Sigmoid colon (tissue), 7 donors: ENCODE data around the gene TRPM2. TPM values are rescaled to one million over a fixed set of nuclear protein-coding genes. Genes with fewer than 3 reads are reported as not detected.
A peak's percentile ranks its signal among the peaks of the same experiment; 100 is the strongest.

Experiments
- DNase-seq: peaks from one replicate; pipeline ENCODE4 v3.0.0-alpha.2; 2019
- H3K27ac ChIP-seq, 4 donors: fragments of 200-600 bp; sonication (generic); one replicate each; pipeline ENCODE4 v1.5.1; 2016 to 2019; ENCODE audit warnings: mild to moderate bottlenecking in 1 of 4
- H3K27me3 ChIP-seq, 3 donors: fragments of 200-600 bp; sonication (generic); one replicate each; pipeline ENCODE4 v1.5.1; 2019; ENCODE audit warnings: mild to moderate bottlenecking in 1 of 3
- H3K36me3 ChIP-seq, 4 donors: fragments of 200-600 bp; sonication (generic); one replicate each; pipeline ENCODE4 v1.5.1; 2016 to 2019
- H3K4me1 ChIP-seq, 4 donors: fragments of 200-600 bp; sonication (generic); one replicate each; pipeline ENCODE4 v1.5.1; 2017 to 2019
- H3K4me3 ChIP-seq, 4 donors: fragments of 200-600 bp; sonication (generic); one replicate each; pipeline ENCODE4 v1.5.1; 2017 to 2019; ENCODE audit warnings: mild to moderate bottlenecking in 2 of 4, moderate library complexity in 1 of 4
- H3K9me3 ChIP-seq, 4 donors: fragments of 200-600 bp in 3 of 4; sonication (generic) in 3 of 4; one replicate each; pipeline versions ENCODE4 v1.5.1 to v1.6.1; 2013 to 2019
- EP300 ChIP-seq, 4 donors: sonication (generic); formaldehyde crosslinking; IDR thresholded peaks; one replicate each; pipeline ENCODE4 v1.6.1; 2017; ENCODE audit warnings: antibody characterized with exemption in 4 of 4
- POLR2A ChIP-seq, 2 donors: fragments of 450-650 bp; IDR thresholded peaks; one replicate each; pipeline ENCODE4 v1.6.1; 2016; ENCODE audit warnings: antibody characterized with exemption in 2 of 2, mild to moderate bottlenecking in 2 of 2, moderate library complexity in 2 of 2
- POLR2AphosphoS5 ChIP-seq, 4 donors: sonication (generic); formaldehyde crosslinking; IDR thresholded peaks; one replicate each; pipeline ENCODE4 v1.6.1; 2017; ENCODE audit warnings: antibody characterized with exemption in 4 of 4
- WGBS, 2 donors: extraction: QIAGEN DNeasy Blood & Tissue Kit; methylation state at CpG; one replicate each; pipeline ENCODE4 v1.1.7; 2013; 5-methylcytosine and 5-hydroxymethylcytosine counted together
- intact Hi-C: fragments of 100-400 bp; cut with DNase I; formaldehyde crosslinking; loops from one replicate; pipeline ENCODE4 v1.15.1; 2023
- polyA plus RNA-seq, 3 donors: library from polyadenylated mRNA; stranded (reverse); fragments of 200-250 nt; gene quantifications; one replicate each; pipeline ENCODE4 v1.2.3, GENCODE V29; 2013
- total RNA-seq, 4 donors: library from RNA; depleted of rRNA; stranded (reverse); fragments of >200 nt; gene quantifications; one replicate each; pipeline ENCODE4 v1.1.0, GENCODE V29; 2016
- TF ChIP-seq, protein P1 (sequence below), 4 experiments: fragments of 450-650 bp in 3 of 4; fragments of 200-600 bp in 1 of 4; IDR thresholded peaks; one replicate each; pipeline ENCODE4 v1.5.1; 2016 to 2019; ENCODE audit warnings: antibody characterized with exemption in 4 of 4, mild to moderate bottlenecking in 3 of 4, moderate library complexity in 2 of 4
- donor health status: healthy with polysubstance abuse.
- donor health status: Bipolar disorder and iron deficiency.
- donor health status: healthy.

Gene TRPM2
- total and polyA plus RNA-seq, 7 donors: 1.6 to 4.9 (median 3.4) TPM

GRCh38 chr21:44433791-44434567, 80.6 kb downstream of the TRPM2 start:
- intact Hi-C loops: no loop called here
- H3K4me3 ChIP-seq: no peak overlapping the region
- peak; percentile 51 for DNase-seq
- no peak for TF ChIP-seq EP300 (IDR thresholded peaks at IDR 0.05)
- TF ChIP-seq POLR2AphosphoS5 (IDR thresholded peaks at IDR 0.05): no peak
- TF ChIP-seq, protein P1, sequence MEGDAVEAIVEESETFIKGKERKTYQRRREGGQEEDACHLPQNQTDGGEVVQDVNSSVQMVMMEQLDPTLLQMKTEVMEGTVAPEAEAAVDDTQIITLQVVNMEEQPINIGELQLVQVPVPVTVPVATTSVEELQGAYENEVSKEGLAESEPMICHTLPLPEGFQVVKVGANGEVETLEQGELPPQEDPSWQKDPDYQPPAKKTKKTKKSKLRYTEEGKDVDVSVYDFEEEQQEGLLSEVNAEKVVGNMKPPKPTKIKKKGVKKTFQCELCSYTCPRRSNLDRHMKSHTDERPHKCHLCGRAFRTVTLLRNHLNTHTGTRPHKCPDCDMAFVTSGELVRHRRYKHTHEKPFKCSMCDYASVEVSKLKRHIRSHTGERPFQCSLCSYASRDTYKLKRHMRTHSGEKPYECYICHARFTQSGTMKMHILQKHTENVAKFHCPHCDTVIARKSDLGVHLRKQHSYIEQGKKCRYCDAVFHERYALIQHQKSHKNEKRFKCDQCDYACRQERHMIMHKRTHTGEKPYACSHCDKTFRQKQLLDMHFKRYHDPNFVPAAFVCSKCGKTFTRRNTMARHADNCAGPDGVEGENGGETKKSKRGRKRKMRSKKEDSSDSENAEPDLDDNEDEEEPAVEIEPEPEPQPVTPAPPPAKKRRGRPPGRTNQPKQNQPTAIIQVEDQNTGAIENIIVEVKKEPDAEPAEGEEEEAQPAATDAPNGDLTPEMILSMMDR (IDR thresholded peaks at IDR 0.05): no peak
- no peak for TF ChIP-seq POLR2A (IDR thresholded peaks at IDR 0.05)
- peaks cover 0 to 24% (median 17%) of the 10 kb centered on the region in 4 donors for H3K4me1 ChIP-seq
- no peaks in the 10 kb centered on the region for H3K36me3 ChIP-seq
- 90 to 93% methylated on average over 39 of the region's 39 CpGs for WGBS, 2 donors
- no peak overlapping the region for H3K27ac ChIP-seq
- no peaks in the 10 kb centered on the region for H3K27me3 ChIP-seq
- H3K9me3 ChIP-seq: no peaks in the 10 kb centered on the region

DNA sequence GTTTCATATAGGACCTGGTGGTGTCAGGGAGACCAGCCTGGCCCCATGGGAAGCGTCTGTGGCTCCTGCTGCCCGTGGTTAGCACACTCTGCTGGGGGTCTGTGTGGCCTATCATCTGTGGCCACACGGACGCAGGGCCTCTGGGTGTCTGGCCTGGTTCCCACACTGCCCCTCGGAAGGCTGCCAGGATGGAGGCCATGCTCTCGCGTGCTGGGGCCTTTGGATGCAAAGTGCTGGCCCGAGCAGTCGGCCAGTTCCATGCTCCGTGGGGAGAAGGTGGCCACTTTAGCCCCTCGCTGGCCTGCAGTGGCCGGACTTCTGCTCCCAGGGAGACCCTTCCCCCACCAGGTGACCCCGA, 81.1 kb downstream of the TRPM2 start:
- intact Hi-C loops: no loop called here
- Histone ChIP-seq H3K27me3 (no peaks in the 10 kb centered on the region), H3K4me3 (no peak overlapping the region), H3K36me3 (no peaks in the 10 kb centered on the region), H3K4me1 (peaks cover 0 to 30% (median 22%) of the 10 kb centered on the region in 4 donors), H3K9me3 (no peaks in the 10 kb centered on the region), H3K27ac (no peak overlapping the region)
- TF ChIP-seq POLR2A (IDR thresholded peaks at IDR 0.05): no peak
- TF ChIP-seq EP300 (IDR thresholded peaks at IDR 0.05): no peak
- TF ChIP-seq, protein P1 (IDR thresholded peaks at IDR 0.05): no peak
- no peak for TF ChIP-seq POLR2AphosphoS5 (IDR thresholded peaks at IDR 0.05)
- DNase-seq: peak; percentile 48
- WGBS, 2 donors: 80 to 82% methylated on average over 13 of the region's 13 CpGs

DNA sequence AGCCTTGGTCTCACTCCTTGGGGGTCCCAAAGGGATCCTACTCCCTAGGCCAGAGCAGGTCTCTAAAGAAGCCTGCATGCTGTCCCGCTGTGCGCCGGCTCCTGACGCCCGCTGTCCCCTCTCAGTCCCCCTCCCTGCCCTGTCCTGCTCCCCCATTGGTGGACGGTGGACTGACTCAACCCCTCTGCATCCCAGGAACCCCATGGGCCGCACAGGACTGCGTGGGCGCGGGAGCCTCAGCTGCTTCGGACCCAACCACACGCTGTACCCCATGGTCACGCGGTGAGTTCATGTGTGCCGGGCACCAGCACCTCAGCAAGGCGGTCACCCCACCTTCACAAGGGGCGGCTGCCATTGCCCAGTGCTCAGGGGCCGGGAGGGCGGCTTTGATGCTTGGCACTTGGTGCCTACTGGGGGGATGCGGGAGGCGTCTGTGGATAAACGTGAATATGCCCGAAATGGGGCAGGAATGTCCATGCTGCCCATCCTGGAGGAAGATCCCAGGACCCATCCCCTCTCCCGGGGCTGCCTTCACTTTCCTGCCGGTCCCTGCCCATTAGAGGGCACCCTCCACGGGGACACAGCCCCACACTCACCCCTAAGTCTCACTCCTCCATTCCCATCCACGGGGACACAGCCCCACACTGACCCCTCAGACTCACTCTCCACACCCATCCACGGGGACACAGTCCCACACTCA, 81.7 kb downstream of the TRPM2 start:
- DNase-seq: peak; percentile 55
- Histone ChIP-seq H3K4me1 (peaks cover 0 to 32% (median 25%) of the 10 kb centered on the region in 4 donors), H3K27ac (no peak overlapping the region), H3K9me3 (no peaks in the 10 kb centered on the region), H3K27me3 (no peaks in the 10 kb centered on the region), H3K4me3 (no peak overlapping the region), H3K36me3 (no peaks in the 10 kb centered on the region)
- TF ChIP-seq EP300 (IDR thresholded peaks at IDR 0.05) (no peak), POLR2A (IDR thresholded peaks at IDR 0.05) (no peak), POLR2AphosphoS5 (IDR thresholded peaks at IDR 0.05) (no peak)
- TF ChIP-seq, protein P1 (IDR thresholded peaks at IDR 0.05): no peak
- intact Hi-C loops: loop anchor here (5.0 kb wide), 1 partner anchor 98 kb away; the partner anchor contains the start of gene CFAP410
- WGBS, 2 donors: 83 to 87% methylated on average over 28 of the region's 28 CpGs

GRCh38 chr21:44436111-44436611, 82.7 kb downstream of the TRPM2 start:
- Histone ChIP-seq H3K36me3 (no peaks in the 10 kb centered on the region), H3K27ac (no peak overlapping the region), H3K4me1 (peaks cover 0 to 32% (median 25%) of the 10 kb centered on the region in 4 donors), H3K4me3 (no peak overlapping the region), H3K27me3 (no peaks in the 10 kb centered on the region), H3K9me3 (no peaks in the 10 kb centered on the region)
- TF ChIP-seq, protein P1 (IDR thresholded peaks at IDR 0.05): no peak
- no peak for TF ChIP-seq POLR2A (IDR thresholded peaks at IDR 0.05)
- TF ChIP-seq EP300 (IDR thresholded peaks at IDR 0.05): no peak
- no peak for TF ChIP-seq POLR2AphosphoS5 (IDR thresholded peaks at IDR 0.05)
- 91 to 95% methylated on average over 13 of the region's 13 CpGs for WGBS, 2 donors
- DNase-seq: peak; percentile 56
- intact Hi-C loops: loop anchor here (5.0 kb wide), 1 partner anchor 99 kb away; the partner anchor contains the start of gene CFAP410
